ENCODE data around the gene SIPA1L2. TPM values are rescaled to one million over a fixed set of nuclear protein-coding genes. Genes with fewer than 3 reads are reported as not detected.
A peak's percentile ranks its signal among the peaks of the same experiment; 100 is the strongest.

The SIPA1L2 gene
- 37.6 and 41.0 TPM in 2 replicates for total RNA-seq
- long read RNA-seq, partial matches to known transcripts, result 1 of 7 reads
- long read RNA-seq, other reads (novel, unspliced or antisense), result 6 of 7 reads

GRCh38 chr1:232630047-232630893 is at the start of gene SIPA1L2:
Gene SIPA1L2, minus strand, starts transcription at chr1:232630133. Its CDS starts 114,794 bp downstream, at chr1:232515339.
- peak within 1 kb of the TSS; percentile 96 for H3K27ac Mint-ChIP-seq
- no peaks in the 10 kb centered on the region for H3K9me3 Mint-ChIP-seq (ENCODE audit: low read depth)
- TF ChIP-seq CTCF (IDR thresholded peaks at IDR 0.05; ENCODE audit: unreplicated experiment), result peak; percentile 67
- DNase-seq (ENCODE audit: low spot score, unreplicated experiment), result peak; percentile 95
- no peaks in the 10 kb centered on the region for H3K36me3 Mint-ChIP-seq (ENCODE audit: insufficient read depth)
- H3K4me1 Mint-ChIP-seq (ENCODE audit: low read depth), result peaks cover 37% of the 10 kb centered on the region
- peak within 1 kb of the TSS; percentile 96 for H3K4me3 Mint-ChIP-seq (ENCODE audit: low read depth)
- H3K27me3 Mint-ChIP-seq, result peaks cover 16% of the 10 kb centered on the region

GRCh38 chr1:232678185-232678886 is 48.4 kb upstream of the SIPA1L2 start:
- TF ChIP-seq CTCF (IDR thresholded peaks at IDR 0.05; ENCODE audit: unreplicated experiment), result no peak
- H3K4me1 Mint-ChIP-seq (ENCODE audit: low read depth), result peaks cover 19% of the 10 kb centered on the region
- H3K4me3 Mint-ChIP-seq (ENCODE audit: low read depth), result no peak overlapping the region
- H3K27me3 Mint-ChIP-seq, result peaks cover 73% of the 10 kb centered on the region
- H3K27ac Mint-ChIP-seq, result peak overlapping the region; percentile 17
- H3K9me3 Mint-ChIP-seq (ENCODE audit: low read depth), result no peaks in the 10 kb centered on the region
- no peak for DNase-seq (ENCODE audit: low spot score, unreplicated experiment)
- no peaks in the 10 kb centered on the region for H3K36me3 Mint-ChIP-seq (ENCODE audit: insufficient read depth)

GRCh38 chr1:232676307-232676706 is 46.4 kb upstream of the SIPA1L2 start:
- Mint-ChIP-seq H3K27me3 (peaks cover 71% of the 10 kb centered on the region), H3K9me3 (ENCODE audit: low read depth) (no peaks in the 10 kb centered on the region), H3K36me3 (ENCODE audit: insufficient read depth) (no peaks in the 10 kb centered on the region), H3K4me1 (ENCODE audit: low read depth) (peaks cover 12% of the 10 kb centered on the region), H3K27ac (no peak overlapping the region), H3K4me3 (ENCODE audit: low read depth) (no peak overlapping the region)
- no peak for DNase-seq (ENCODE audit: low spot score, unreplicated experiment)
- TF ChIP-seq CTCF (IDR thresholded peaks at IDR 0.05; ENCODE audit: unreplicated experiment), result no peak

- Mint-ChIP-seq H3K4me3 (ENCODE audit: low read depth) (no peak overlapping the region), H3K27ac (no peak overlapping the region), H3K4me1 (ENCODE audit: low read depth) (peaks cover 13% of the 10 kb centered on the region), H3K36me3 (ENCODE audit: insufficient read depth) (no peaks in the 10 kb centered on the region), H3K27me3 (peaks cover 67% of the 10 kb centered on the region), H3K9me3 (ENCODE audit: low read depth) (no peaks in the 10 kb centered on the region)
- no peak for DNase-seq (ENCODE audit: low spot score, unreplicated experiment)
- no peak for TF ChIP-seq CTCF (IDR thresholded peaks at IDR 0.05; ENCODE audit: unreplicated experiment)
These were observed 46.0 kb upstream of the SIPA1L2 start for GRCh38 chr1:232675898-232676297.

- no peak for DNase-seq (ENCODE audit: low spot score, unreplicated experiment)
- Mint-ChIP-seq H3K27me3 (peaks cover 66% of the 10 kb centered on the region), H3K27ac (no peak overlapping the region), H3K4me1 (ENCODE audit: low read depth) (peaks cover 11% of the 10 kb centered on the region), H3K36me3 (ENCODE audit: insufficient read depth) (no peaks in the 10 kb centered on the region), H3K9me3 (ENCODE audit: low read depth) (no peaks in the 10 kb centered on the region), H3K4me3 (ENCODE audit: low read depth) (no peak overlapping the region)
- no peak for TF ChIP-seq CTCF (IDR thresholded peaks at IDR 0.05; ENCODE audit: unreplicated experiment)
These were observed 45.3 kb upstream of the SIPA1L2 start for GRCh38 chr1:232675260-232675659.
